CD4-positive, alpha-beta T cell (primary cell): ENCODE results near the gene ADAMTS12. TPM values are rescaled to one million over a fixed set of nuclear protein-coding genes. Genes with fewer than 3 reads are reported as not detected.

ENCODE experiments used
- ATAC-seq: fragments of 200-7000 bp; cut with Tn5 transposase; one replicate; pipeline ENCODE4 v1.10.0; 2022; ENCODE audit warnings: mild to moderate bottlenecking; ENCODE audit not compliant: poor library complexity
- CTCF ChIA-PET: fragments of 350-600 bp; sonication (Branson Sonifier 250); formaldehyde crosslinking; loops from one replicate; lab custom pipeline; 2021; ENCODE audit warnings: antibody characterized with exemption, inconsistent platforms; lab: Charles Lee
- POLR2A ChIA-PET: fragments of 350-600 bp; sonication (Branson Sonifier 250); formaldehyde crosslinking; loops from one replicate; lab custom pipeline; 2021; ENCODE audit warnings: antibody characterized with exemption, inconsistent platforms; lab: Charles Lee
- DNase-seq, 14 experiments: peaks; one replicate each; pipeline ENCODE4 v3.0.0-alpha.2; 2013 to 2020; ENCODE audit warnings: mixed read lengths in 2 of 14
- H3K27ac ChIP-seq, 2 donors: one replicate each; pipeline versions ENCODE4 v1.5.1 to v1.7.0; 2013; ENCODE audit warnings: low read length in 2 of 2, low read depth in 1 of 2, mild to moderate bottlenecking in 1 of 2
- H3K27me3 ChIP-seq, 2 experiments: 1 replicate in 1 of 2; 2 replicates in 1 of 2; pipeline versions ENCODE4 v1.6.1 to v1.7.0; 2013; ENCODE audit warnings: low read length in 2 of 2, control low read depth in 1 of 2, mild to moderate bottlenecking in 1 of 2, moderate library complexity in 1 of 2; ENCODE audit not compliant: insufficient read depth in 2 of 2, control insufficient read depth in 1 of 2
- H3K36me3 ChIP-seq: one replicate; pipeline ENCODE4 v1.6.1; 2013; ENCODE audit warnings: low read length, control low read depth; ENCODE audit not compliant: insufficient read depth
- H3K4me1 ChIP-seq: one replicate; pipeline ENCODE4 v1.6.1; 2013; ENCODE audit warnings: low read length, control low read depth; ENCODE audit not compliant: insufficient read depth
- H3K4me3 ChIP-seq: one replicate; pipeline ENCODE4 v1.5.1; 2013; ENCODE audit warnings: mild to moderate bottlenecking, low read length, moderate library complexity
- H3K9me3 ChIP-seq, 2 experiments: 1 replicate in 1 of 2; 2 replicates in 1 of 2; pipeline versions ENCODE4 v1.6.1 to v1.7.0; 2013; ENCODE audit warnings: low read length in 2 of 2, mild to moderate bottlenecking in 2 of 2, control low read depth in 1 of 2, moderate library complexity in 1 of 2; ENCODE audit not compliant: control insufficient read depth in 1 of 2, insufficient read depth in 1 of 2
- H3K27ac Mint-ChIP-seq: one replicate; pipeline ENCODE4 v1.8.0; 2020; ENCODE audit warnings: mixed read lengths
- H3K27me3 Mint-ChIP-seq: one replicate; pipeline ENCODE4 v1.8.0; 2021; ENCODE audit warnings: mixed read lengths
- H3K36me3 Mint-ChIP-seq: one replicate; pipeline ENCODE4 v1.8.0; 2021; ENCODE audit warnings: low read depth, mixed read lengths
- H3K4me1 Mint-ChIP-seq: one replicate; pipeline ENCODE4 v1.8.0; 2021; ENCODE audit warnings: low read depth, mixed read lengths
- H3K4me3 Mint-ChIP-seq: one replicate; pipeline ENCODE4 v1.8.0; 2020; ENCODE audit warnings: mild to moderate bottlenecking, mixed read lengths
- H3K9me3 Mint-ChIP-seq: one replicate; pipeline ENCODE4 v1.8.0; 2020; ENCODE audit warnings: mixed read lengths
- intact Hi-C, 2 experiments: fragments of 100-400 bp; cut with DNase I in 1 of 2; cut with micrococcal nuclease in 1 of 2; formaldehyde crosslinking; loops; one replicate each; pipeline versions ENCODE4 v1.15.1 to v1.9.0; 2023 to 2025; cut with DNase I, micrococcal nuclease
- total RNA-seq, 174 experiments: library from RNA in 2 of 174; stranded (reverse) in 2 of 174; gene quantifications; one replicate each; pipeline ENCODE4 v1.2.3 and lab custom pipeline; 2021 to 2026
- TF ChIP-seq, protein P1 (sequence below): fragments of 200-600 bp; IDR thresholded peaks from one replicate; pipeline ENCODE4 v1.8.0; 2022; ENCODE audit warnings: antibody characterized with exemption, mild to moderate bottlenecking

ADAMTS12 gene
- total RNA-seq, 2 experiments from 2014 or later, result 0.06 TPM; not detected in 1

DNA sequence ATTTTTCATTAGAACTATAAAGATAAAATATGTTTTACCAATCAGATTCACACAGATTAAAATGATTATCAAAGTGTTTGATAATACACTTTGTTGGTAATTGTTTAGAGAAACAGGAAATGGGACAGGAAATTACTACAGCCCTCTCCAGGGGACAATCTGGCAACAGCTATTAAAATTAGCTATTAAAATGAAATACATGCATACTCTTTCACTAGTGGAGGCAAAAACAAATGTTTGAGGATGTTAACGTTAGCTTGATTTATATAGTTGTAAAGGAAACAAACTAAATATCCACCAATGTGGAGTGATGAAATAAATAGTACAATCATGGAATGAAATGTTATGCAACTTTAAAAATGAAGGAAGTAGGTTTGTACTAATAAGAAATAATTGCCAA lies 397.3 kb downstream of the ADAMTS12 start:
- DNase-seq (no peak), ATAC-seq (no peak)
- Mint-ChIP-seq H3K4me3 (no peak overlapping the region), H3K9me3 (no peaks in the 10 kb centered on the region), H3K27ac (no peak overlapping the region), H3K27me3 (no peaks in the 10 kb centered on the region), H3K36me3 (no peaks in the 10 kb centered on the region), H3K4me1 (no peaks in the 10 kb centered on the region)
- H3K27ac ChIP-seq, result no peak overlapping the region
- H3K36me3 ChIP-seq, result no peaks in the 10 kb centered on the region
- intact Hi-C loops, result no loop called here
- POLR2A ChIA-PET, result no interaction called here
- no peaks in the 10 kb centered on the region for H3K9me3 ChIP-seq
- H3K4me3 ChIP-seq, result no peak overlapping the region
- TF ChIP-seq, protein P1, sequence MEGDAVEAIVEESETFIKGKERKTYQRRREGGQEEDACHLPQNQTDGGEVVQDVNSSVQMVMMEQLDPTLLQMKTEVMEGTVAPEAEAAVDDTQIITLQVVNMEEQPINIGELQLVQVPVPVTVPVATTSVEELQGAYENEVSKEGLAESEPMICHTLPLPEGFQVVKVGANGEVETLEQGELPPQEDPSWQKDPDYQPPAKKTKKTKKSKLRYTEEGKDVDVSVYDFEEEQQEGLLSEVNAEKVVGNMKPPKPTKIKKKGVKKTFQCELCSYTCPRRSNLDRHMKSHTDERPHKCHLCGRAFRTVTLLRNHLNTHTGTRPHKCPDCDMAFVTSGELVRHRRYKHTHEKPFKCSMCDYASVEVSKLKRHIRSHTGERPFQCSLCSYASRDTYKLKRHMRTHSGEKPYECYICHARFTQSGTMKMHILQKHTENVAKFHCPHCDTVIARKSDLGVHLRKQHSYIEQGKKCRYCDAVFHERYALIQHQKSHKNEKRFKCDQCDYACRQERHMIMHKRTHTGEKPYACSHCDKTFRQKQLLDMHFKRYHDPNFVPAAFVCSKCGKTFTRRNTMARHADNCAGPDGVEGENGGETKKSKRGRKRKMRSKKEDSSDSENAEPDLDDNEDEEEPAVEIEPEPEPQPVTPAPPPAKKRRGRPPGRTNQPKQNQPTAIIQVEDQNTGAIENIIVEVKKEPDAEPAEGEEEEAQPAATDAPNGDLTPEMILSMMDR, result no peak
- H3K27me3 ChIP-seq, result no peaks in the 10 kb centered on the region
- CTCF ChIA-PET, result no interaction called here
- no peaks in the 10 kb centered on the region for H3K4me1 ChIP-seq

DNA sequence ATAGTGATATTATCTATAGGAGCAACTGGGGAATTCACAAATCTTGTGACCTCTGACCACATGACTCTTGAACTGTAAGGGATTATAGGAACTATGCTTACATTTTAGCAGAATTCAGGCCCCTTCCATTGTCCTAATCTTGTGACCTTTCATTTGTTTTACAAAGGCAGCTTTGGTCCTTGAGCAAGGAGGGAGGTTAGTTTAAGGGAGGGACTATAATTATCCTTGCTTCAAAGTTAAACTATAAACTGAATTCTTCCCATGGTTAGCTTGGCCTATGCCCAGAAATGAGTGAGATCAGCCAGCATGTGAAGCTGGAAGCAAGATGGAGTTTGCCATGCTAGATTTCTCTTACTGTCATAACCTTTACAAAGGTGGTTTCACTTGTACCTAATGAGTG lies 399.8 kb downstream of the ADAMTS12 start:
- H3K4me3 ChIP-seq, result no peak overlapping the region
- Mint-ChIP-seq H3K9me3 (no peaks in the 10 kb centered on the region), H3K4me3 (no peak overlapping the region), H3K27ac (no peak overlapping the region), H3K4me1 (no peaks in the 10 kb centered on the region), H3K27me3 (no peaks in the 10 kb centered on the region), H3K36me3 (no peaks in the 10 kb centered on the region)
- no peaks in the 10 kb centered on the region for H3K27me3 ChIP-seq
- no peaks in the 10 kb centered on the region for H3K4me1 ChIP-seq
- POLR2A ChIA-PET, result no interaction called here
- no peak overlapping the region for H3K27ac ChIP-seq
- CTCF ChIA-PET, result interaction anchor here (1.3 kb wide), 1 partner anchor 8 kb away, joined by 3 read pairs; no protein-coding TSS in a partner anchor
- intact Hi-C loops, result no loop called here
- no peaks in the 10 kb centered on the region for H3K36me3 ChIP-seq
- ATAC-seq (no peak), DNase-seq (no peak)
- TF ChIP-seq, protein P1, result no peak
- no peaks in the 10 kb centered on the region for H3K9me3 ChIP-seq

DNA sequence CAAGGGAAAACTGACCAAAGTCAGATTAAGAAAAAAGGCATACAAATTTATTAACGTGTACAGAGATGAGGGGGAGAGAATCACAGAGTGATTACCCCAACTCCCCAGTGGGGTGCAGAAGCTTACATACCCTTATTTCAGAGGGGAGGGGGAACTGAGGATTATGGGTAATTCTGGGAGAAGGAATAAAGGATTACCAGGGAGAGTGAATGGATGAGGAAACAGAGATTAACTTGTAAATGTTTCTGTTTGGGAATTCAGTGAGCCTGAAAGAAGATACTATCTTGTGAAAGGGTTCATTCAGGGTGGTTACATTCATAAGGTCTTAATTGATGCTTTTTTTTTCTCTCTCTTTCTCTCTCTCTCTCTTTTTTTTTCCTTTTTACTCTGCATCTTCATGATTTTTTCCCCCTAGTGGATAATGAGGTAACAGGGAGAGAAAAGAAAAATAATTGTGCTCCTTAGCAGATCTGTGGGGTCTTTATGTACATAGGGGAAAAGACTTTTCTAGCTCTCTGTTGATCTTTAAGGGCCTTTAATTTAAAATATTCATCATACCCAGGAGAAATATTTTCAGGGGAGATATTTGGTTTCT lies 401.6 kb downstream of the ADAMTS12 start:
- CTCF ChIA-PET, result no interaction called here
- H3K4me1 Mint-ChIP-seq, result no peaks in the 10 kb centered on the region
- no peak overlapping the region for H3K27ac ChIP-seq
- no peak overlapping the region for H3K4me3 Mint-ChIP-seq
- DNase-seq, result no peak
- TF ChIP-seq, protein P1, result no peak
- no peaks in the 10 kb centered on the region for H3K9me3 Mint-ChIP-seq
- no peaks in the 10 kb centered on the region for H3K27me3 ChIP-seq
- no peak overlapping the region for H3K27ac Mint-ChIP-seq
- H3K27me3 Mint-ChIP-seq, result no peaks in the 10 kb centered on the region
- no peak overlapping the region for H3K4me3 ChIP-seq
- H3K36me3 Mint-ChIP-seq, result no peaks in the 10 kb centered on the region
- POLR2A ChIA-PET, result no interaction called here
- H3K4me1 ChIP-seq, result no peaks in the 10 kb centered on the region
- ATAC-seq, result no peak
- no peaks in the 10 kb centered on the region for H3K36me3 ChIP-seq
- intact Hi-C loops, result no loop called here
- H3K9me3 ChIP-seq, result no peaks in the 10 kb centered on the region
